ENCODE data around the gene CYTH3. TPM values are rescaled to one million over a fixed set of nuclear protein-coding genes. Genes with fewer than 3 reads are reported as not detected.

The CYTH3 gene, protein sequence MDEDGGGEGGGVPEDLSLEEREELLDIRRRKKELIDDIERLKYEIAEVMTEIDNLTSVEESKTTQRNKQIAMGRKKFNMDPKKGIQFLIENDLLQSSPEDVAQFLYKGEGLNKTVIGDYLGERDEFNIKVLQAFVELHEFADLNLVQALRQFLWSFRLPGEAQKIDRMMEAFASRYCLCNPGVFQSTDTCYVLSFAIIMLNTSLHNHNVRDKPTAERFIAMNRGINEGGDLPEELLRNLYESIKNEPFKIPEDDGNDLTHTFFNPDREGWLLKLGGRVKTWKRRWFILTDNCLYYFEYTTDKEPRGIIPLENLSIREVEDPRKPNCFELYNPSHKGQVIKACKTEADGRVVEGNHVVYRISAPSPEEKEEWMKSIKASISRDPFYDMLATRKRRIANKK
- total RNA-seq: 89.4 and 94.3 TPM in 2 replicates

DNA sequence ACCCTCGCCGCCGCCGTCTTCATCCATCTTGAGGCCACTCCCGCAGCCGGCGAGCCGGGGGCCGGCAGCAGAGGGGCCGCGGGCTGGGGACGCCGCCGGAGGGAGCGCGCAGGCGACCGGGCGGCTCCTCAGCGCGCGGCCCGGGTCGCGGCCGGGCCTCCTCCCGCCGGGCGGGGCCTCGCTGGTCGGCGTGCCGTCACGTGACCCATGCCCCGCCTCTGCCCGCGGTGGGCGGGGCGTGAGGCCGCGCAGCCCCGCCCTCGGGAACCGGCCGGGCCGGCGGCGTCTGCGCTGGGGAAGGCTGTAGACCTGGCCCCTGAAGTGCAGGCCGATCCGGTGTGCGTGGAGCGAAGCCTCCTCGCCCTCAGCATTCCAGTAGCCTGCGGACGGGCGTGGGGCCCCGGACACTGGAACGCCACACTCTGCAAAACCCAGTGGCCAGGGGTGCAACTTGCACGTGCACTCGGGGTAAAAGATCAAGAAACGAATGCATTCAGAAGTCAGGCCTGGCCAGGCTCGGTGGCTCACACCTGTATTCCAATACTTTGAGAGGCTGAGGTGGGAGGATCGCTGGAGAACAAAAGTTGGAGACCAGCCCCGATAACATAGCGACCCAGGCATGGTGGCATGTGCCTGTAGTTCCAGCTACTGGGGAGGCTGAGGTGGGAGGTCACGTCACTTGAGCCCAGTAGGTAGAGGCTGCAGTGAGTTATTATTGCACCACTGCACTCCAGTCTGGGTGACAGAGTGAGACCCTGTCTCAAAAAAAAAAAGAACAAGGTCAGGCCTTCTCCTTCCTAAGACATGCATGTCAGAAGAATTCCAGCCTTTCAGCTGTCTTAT lies at the start of gene CYTH3:
Gene CYTH3 (minus strand): TSS at position 144 of the 843 bp plus-strand sequence. CDS start 117 bp downstream, at position 27.
- H2AFZ ChIP-seq (ENCODE audit: low read length): peak within 1 kb of the TSS; percentile 91
- peaks cover 20% of the 10 kb centered on the region for H3K4me1 ChIP-seq (ENCODE audit: insufficient read depth, low read length)
- peak; percentile 100 for DNase-seq (ENCODE audit: insufficient read length, low spot score, missing footprints)
- no peaks in the 10 kb centered on the region for H3K27me3 ChIP-seq (ENCODE audit: insufficient read depth, low read length)
- peak within 1 kb of the TSS; percentile 87 for H3K4me3 ChIP-seq (ENCODE audit: insufficient read depth, low read length)
- H3K36me3 ChIP-seq (ENCODE audit: insufficient read depth, low read length): no peaks in the 10 kb centered on the region
- peak within 1 kb of the TSS; percentile 78 for H3K27ac ChIP-seq (ENCODE audit: low read depth, low read length)
- TF ChIP-seq, protein P1, sequence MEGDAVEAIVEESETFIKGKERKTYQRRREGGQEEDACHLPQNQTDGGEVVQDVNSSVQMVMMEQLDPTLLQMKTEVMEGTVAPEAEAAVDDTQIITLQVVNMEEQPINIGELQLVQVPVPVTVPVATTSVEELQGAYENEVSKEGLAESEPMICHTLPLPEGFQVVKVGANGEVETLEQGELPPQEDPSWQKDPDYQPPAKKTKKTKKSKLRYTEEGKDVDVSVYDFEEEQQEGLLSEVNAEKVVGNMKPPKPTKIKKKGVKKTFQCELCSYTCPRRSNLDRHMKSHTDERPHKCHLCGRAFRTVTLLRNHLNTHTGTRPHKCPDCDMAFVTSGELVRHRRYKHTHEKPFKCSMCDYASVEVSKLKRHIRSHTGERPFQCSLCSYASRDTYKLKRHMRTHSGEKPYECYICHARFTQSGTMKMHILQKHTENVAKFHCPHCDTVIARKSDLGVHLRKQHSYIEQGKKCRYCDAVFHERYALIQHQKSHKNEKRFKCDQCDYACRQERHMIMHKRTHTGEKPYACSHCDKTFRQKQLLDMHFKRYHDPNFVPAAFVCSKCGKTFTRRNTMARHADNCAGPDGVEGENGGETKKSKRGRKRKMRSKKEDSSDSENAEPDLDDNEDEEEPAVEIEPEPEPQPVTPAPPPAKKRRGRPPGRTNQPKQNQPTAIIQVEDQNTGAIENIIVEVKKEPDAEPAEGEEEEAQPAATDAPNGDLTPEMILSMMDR (IDR thresholded peaks at IDR 0.05; ENCODE audit: extremely low read depth, low read depth, low read length): no peak
- H3K79me2 ChIP-seq (ENCODE audit: insufficient read depth, low read length): peaks cover 50% of the 10 kb centered on the region
- peaks cover 19% of the 10 kb centered on the region for H4K20me1 ChIP-seq (ENCODE audit: insufficient read depth, low read length)
- H3K9me3 ChIP-seq (ENCODE audit: low read depth, low read length): no peaks in the 10 kb centered on the region
- H3K4me2 ChIP-seq (ENCODE audit: insufficient read depth, low read length): peak within 1 kb of the TSS; percentile 97

DNA sequence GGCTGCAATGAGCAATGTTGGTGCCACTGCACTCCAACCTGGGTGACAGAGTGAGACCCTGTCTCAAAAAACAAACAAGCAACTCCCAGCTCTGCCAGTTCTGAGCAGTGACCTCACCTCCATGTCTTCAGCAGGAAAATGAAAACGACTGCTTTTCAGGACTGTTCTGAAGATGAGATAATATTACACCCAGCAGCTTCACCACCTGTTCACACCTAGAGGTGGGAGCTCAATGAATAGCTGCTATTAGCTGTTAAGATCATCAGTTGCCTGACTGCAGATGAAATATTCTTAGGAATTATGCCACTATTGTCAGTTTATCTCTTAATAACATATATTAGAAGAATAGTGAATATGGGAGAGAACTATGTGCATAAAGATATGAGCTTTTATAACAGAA lies 48.4 kb upstream of the CYTH3 start:
- Histone ChIP-seq H3K4me2 (ENCODE audit: insufficient read depth, low read length) (no peak overlapping the region), H3K27me3 (ENCODE audit: insufficient read depth, low read length) (no peaks in the 10 kb centered on the region), H3K27ac (ENCODE audit: low read depth, low read length) (no peak overlapping the region), H4K20me1 (ENCODE audit: insufficient read depth, low read length) (no peaks in the 10 kb centered on the region), H3K9me3 (ENCODE audit: low read depth, low read length) (no peaks in the 10 kb centered on the region), H3K4me1 (ENCODE audit: insufficient read depth, low read length) (peaks cover 11% of the 10 kb centered on the region), H3K36me3 (ENCODE audit: insufficient read depth, low read length) (no peaks in the 10 kb centered on the region), H3K4me3 (ENCODE audit: insufficient read depth, low read length) (no peak overlapping the region), H2AFZ (ENCODE audit: low read length) (no peak overlapping the region), H3K79me2 (ENCODE audit: insufficient read depth, low read length) (no peaks in the 10 kb centered on the region)
- no peak for DNase-seq (ENCODE audit: insufficient read length, low spot score, missing footprints)
- TF ChIP-seq, protein P1 (IDR thresholded peaks at IDR 0.05; ENCODE audit: extremely low read depth, low read depth, low read length): no peak

DNA sequence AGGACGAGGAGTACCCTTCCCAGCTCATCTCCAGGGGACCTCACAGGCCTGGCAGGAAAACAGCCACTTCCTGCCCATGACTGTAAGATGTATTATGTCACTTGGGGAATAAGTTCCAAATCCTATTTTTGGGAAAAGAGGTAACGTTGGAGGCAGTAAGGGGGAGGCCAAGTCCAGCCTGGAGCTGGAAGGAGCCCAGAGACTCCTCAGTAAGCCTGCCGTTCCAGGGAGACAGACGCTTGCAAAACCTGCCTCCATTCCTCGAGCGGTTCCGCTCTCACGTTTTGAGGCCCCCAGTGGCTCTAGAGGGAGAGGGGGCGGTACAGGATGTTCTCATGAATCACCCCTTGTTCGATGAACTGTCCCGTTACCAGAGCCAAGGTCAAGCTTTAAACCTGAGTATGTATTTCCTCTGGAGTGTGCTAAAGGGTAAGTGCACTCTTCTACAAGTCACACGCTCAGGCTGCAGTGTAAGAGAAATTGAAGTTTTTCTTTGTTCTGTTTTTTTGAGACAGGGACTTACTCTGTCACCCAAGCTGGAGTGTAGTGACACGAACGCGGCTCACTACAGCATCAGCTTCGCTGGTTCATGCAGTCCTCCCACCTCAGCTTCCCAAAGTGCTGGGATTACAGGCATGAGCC lies 45.5 kb upstream of the CYTH3 start:
- peak overlapping the region; percentile 70 for H3K27ac ChIP-seq (ENCODE audit: low read depth, low read length)
- no peaks in the 10 kb centered on the region for H3K79me2 ChIP-seq (ENCODE audit: insufficient read depth, low read length)
- no peaks in the 10 kb centered on the region for H3K36me3 ChIP-seq (ENCODE audit: insufficient read depth, low read length)
- peak overlapping the region; percentile 72 for H3K4me2 ChIP-seq (ENCODE audit: insufficient read depth, low read length)
- H3K27me3 ChIP-seq (ENCODE audit: insufficient read depth, low read length): no peaks in the 10 kb centered on the region
- H4K20me1 ChIP-seq (ENCODE audit: insufficient read depth, low read length): no peaks in the 10 kb centered on the region
- peak overlapping the region; percentile 89 for H2AFZ ChIP-seq (ENCODE audit: low read length)
- TF ChIP-seq, protein P1 (IDR thresholded peaks at IDR 0.05; ENCODE audit: extremely low read depth, low read depth, low read length): no peak
- H3K9me3 ChIP-seq (ENCODE audit: low read depth, low read length): no peaks in the 10 kb centered on the region
- peak; percentile 90 for DNase-seq (ENCODE audit: insufficient read length, low spot score, missing footprints)
- H3K4me1 ChIP-seq (ENCODE audit: insufficient read depth, low read length): peaks cover 8% of the 10 kb centered on the region
- peak overlapping the region; percentile 3 for H3K4me3 ChIP-seq (ENCODE audit: insufficient read depth, low read length)

Measured in osteoblast (primary cell).